NOMO-1 (cell line): ENCODE measurements around the gene TPPP.

Experiments used
- DNase-seq, 2 experiments: peaks; one replicate each; lab custom pipeline; 2025; ENCODE audit not compliant: unreplicated experiment in 2 of 2; lab: John Stamatoyannopoulos, UW

The TPPP gene

DNA sequence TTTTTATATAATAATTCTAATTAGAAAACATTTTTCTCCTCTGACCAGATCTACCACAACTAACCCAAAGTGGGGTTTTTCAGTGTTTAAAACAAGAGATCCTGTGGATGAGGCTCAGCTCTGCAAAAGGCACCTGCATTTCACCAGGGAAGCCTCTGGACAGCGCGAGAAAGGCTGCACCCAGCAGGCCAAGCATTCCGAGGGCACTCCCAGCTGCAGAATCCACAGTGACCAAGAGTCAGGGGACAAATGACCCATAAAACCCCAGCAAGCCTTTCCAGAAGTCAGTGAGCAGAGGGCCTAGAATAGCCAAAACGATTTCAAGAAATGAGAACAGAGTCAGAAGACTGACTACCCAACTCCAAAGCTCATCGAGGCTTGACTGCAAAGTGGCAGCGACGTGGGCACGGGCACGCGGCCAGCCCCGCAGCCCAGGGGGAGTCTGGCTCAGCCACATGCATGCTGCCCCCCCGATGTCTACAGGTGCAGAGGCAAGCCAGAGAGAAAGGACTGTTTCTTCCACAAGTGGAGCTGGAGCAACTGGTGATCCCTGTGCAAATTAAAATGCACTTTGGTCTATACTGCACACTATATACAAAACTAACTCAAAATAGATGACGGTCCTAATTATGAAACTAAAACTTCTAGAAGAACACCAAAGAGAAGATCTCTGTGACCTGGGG is 26.2 kb downstream of the TPPP start:
- no peak for DNase-seq

DNA sequence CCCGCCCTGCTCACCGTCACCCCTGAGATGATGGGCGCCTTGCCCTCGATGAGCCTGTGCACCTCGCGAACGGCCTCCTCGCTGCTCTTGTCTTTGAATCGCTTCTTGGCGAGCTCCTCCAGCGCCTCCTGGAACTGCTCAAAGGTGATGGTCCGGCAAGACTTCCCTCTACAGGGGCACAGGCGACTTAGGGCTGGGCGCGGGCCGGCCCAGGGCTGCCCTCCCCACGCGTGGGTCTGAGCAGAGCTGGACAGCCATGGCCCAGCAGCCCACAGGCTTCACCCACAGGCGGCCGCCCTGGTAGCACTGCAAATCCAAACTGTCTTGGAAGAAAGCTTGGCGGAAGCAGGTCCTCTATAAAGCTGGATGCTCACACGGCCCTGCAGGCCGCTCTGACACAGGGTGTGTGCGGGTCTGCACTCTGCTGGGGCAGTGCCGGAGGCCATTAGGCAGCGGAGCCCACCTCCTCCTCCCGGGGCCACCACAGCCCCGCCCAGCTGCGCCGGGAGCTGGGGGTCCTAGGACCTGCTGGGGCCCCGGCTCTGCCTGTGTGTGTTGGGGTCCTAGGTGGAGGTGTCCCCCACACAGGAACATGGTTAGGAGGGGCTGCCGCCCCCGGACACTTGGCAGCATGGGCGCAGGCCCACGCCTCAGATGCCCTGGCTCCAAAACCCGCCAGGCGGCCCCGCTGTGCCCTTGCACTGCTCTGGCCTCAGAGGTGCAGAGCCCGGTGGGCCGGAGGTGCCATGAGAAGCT is 27.0 kb downstream of the TPPP start:
- no peak for DNase-seq

DNA sequence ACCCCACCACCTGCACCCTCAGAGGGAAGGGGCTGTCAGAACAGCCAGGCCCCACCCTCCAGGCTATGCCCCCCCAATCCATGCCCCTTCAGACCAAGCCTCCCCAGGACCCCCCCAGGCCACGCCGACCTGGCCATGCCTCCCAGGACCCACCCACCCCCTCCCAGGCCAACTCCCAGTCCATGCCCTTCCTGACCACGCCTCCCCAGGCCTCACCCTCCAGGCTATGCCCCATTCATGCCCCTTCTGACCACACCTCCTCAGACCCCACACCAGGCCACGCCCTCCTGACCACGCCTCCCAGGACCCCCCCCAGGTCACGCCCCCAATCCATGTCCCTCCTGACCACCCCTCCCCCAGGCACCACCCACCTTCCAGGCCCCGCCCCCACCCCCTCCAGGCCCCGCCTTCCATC is 27.6 kb downstream of the TPPP start:
- DNase-seq, result no peak

DNA sequence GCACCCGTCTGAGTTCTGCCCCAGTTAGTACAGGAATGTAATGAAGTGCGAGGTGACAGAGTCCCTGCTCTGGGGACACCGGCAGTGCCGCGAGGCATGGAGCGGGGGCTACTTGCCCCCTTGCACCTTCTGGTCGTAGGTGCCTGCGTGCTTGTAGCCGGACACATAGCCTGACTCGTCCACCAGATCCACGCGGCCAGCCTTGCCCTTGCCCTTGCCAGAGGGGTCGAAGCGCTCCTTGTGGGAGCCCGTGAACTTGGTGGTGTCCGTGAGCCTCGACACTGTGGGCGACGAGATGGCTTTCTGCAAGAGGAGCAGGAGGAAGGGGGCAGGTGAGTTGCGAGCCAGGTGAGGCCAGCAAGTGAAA is 28.2 kb downstream of the TPPP start:
- DNase-seq, result no peak

DNA sequence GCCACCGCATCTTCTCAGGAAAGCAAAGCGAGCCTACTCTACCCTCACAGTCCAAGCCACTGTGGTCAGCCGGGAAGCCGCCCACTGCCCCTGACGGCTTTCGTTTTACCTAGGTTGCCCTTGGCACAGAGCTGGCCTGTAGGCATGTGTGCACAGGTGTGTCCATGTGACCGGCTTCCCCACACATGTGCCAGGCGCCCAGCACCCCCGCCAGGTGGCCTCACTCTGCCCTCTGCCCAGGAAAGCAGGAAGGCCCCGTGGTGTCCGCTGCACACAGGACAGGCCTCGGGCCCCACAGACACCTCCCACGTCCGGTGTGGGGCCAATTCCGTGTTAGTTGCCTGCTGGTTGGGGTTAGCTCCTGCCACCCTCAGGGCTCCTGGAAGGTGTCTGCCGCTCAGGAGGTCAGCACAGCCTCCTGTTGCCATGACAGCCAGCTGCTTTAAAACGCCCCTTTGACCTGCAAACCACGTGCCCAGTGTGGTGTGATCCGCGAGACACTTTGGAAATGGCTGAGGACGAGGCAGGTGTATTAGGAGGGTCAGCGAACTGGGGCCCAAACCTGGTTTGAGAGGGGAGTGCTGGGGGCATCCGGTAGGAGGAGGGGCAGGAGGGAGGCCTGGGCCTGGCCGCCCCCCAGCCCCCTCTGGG is 28.7 kb downstream of the TPPP start:
- DNase-seq, result no peak

DNA sequence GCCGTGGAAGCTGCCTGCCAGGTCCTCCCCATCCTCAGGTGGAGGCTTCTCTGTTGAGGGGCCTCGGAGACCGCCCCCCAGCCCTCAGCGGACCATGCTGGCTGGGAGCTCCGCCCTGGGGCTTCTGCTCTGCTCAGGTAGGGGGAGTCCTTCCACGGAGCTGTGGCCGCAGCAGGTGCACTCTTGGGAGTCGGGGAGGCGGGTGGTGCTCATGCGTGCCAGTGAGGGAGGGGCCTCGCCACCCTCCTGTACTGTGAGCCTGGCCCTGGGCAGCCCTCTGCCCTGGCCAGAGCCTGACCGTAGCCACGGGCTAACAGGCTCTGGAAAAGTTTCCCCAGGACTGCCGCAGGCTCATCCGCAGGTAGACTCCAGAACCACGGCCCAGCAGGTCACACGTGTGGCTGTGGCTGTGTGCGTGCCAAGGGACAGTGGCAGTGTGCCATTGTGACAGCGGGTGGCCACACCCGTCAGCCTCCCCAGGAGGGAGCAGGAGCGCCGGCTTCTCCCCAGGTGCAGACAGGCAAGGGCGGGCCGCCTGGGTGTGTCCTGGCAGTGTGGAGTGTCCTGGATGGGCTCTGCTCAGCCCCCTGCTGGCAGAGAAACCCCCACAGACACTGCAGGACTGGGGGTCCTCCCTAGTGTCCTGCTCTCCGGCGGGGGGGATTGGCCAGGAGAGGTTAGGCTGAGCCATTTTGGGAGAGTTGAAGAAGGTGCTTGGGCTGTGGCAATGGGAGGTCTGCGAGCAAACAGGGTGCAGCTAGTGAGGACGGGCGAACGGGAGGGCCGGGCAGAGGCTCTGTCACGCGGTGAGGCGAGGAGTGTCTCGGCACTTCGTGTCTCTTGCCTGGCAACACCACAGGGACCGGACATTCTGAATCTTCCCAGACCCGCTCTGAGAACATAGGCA is 29.5 kb downstream of the TPPP start:
- no peak for DNase-seq

DNA sequence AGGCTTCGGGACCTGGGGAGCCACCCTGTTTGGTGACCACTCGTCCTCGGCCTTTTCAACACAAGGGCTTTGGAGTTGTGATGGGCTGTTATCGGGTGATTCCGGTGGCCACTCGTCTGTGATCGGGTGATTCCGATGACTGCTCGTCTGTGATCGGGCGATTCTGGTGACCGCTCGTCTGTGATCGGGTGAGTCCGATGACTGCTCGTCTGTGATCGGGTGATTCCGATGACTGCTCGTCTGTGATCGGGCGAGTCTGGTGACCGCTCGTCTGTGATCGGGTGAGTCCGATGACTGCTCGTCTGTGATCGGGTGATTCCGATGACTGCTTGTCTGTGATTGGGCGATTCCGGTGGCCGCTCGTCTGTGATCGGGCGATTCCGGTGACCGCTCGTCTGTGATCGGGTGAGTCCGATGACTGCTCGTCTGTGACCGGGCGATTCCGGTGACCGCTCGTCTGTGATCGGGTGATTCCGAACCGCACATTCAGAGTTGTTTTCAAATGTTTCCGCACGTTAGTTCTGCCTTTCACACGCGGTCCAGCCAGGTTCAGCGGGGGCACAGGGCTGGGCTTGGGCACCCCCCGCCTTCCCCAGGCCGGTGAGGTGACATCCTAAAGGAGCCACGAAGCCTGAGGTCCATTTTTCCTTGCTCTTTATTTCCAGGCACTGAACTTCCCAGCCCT is 30.3 kb downstream of the TPPP start:
- no peak for DNase-seq

DNA sequence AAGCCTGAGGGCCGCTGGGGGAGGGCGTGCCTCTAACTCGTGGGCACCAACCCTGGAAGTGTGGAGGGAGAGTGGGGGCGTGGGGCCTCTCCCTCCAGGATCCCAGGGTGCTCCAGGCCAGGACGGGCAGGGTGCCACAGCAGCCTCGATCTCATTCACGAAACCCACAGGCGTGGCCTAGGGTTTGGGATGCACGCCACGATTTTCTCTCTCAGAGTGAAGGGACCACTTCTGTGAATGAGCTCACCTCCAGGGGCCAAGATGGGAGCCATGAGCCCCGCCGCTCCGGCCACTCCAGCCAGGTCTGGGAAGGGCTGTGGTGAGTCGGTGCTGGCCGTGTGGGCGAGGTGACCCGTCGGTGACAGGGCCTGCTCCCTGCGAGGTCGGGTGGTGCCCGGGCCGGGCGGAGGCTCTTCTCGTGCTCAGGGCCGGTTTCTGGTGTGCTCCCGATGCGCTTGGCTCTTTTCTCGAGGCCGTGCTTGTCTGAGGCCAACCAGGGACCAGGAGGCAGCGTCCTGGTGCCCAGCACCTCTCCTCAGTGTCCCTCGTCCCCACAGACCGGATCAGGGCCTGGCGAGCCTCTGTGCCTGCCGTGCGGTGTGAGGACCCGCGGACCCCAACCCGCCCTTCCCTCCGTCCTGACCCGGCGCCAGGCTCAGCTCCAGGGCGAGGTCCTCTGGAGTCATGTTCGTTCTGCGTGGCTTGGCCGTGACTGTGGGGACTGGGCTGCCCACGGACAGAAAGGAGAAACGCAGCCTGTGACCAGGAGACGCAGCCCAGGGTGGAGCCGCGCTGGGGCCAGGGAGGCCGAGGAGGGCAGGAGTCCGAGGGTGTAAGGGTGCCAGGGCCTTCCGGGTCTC is 31.0 kb downstream of the TPPP start:
- no peak for DNase-seq

DNA sequence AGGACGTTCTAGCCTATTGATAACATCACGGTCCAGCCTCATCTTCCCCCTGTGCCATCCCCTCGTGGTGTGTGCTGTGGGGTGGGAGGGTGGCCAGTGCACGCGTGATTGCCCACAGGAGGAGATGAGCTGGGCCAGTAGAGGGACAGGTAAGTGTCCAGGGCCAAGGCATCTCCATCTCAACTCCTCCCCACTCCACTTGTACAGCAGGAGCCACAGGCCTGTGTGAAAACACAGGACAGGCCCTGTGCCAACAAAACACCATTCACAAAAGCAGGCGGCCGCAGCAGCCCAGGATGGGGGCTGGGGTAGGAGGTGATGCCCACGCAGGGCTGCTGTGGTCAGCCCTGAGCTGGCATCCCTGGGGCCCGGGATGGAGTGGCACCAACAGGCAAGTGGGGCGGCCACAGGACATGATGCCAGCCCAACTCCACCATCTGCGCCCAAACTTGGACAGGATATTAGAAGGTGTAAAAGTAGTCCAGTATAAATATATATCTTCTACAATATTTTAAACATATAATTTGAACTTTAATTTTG is 32.6 kb downstream of the TPPP start:
- no peak for DNase-seq

DNA sequence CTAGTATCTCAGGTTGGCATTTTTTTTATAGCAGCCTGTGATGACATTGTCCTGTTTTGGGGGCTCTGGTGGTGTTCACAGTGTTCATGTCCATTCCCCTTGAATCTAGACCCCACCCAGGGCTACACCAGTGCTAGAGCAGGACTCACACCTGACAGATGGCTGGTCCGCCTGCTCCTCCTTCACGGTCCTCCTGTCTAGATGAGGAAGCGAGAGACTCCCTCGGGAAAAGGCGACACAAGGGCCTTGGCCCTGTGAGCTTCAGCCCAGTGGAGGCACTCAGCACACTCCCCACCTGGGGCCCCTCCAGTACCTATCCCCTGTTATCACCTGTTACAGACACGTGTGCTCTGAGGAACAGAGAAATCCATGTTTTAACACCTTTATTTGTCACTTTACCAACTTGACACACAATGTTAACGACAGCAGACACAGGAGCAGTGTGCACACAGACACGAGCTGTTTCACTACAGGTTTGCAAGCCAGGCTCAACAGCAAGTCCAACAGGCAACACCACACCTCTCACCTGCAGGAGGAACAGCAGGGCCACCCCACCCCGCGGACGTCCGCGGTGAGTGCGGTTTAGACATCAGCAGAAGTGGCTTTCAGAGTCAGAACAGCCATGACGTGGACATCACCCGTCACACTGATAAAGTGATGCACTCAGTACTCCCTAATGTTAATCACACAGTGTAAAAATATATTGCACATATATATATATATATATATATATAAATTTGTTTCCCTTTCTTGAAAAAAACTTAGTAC is 33.5 kb downstream of the TPPP start:
- DNase-seq, result no peak

DNA sequence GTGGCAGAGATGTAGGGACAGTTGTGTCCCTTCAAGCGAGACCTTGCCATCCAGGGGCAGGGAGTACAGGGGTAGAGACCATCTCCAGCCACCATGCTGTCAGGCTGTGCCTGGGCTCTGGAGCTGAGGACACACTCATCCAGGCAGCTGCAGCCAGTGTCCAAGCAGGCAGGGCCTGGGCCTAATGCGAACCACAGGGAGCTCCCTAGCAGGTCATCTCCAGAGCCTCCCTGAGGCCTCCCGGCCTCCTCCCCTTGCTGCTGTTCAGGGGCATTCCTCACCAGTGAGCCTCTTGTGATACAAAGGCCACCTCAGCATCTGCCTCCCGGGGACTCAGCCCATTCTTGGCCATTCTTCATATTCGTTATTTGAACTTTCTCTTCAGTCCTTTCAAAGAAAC is 35.0 kb downstream of the TPPP start:
- DNase-seq, result no peak

DNA sequence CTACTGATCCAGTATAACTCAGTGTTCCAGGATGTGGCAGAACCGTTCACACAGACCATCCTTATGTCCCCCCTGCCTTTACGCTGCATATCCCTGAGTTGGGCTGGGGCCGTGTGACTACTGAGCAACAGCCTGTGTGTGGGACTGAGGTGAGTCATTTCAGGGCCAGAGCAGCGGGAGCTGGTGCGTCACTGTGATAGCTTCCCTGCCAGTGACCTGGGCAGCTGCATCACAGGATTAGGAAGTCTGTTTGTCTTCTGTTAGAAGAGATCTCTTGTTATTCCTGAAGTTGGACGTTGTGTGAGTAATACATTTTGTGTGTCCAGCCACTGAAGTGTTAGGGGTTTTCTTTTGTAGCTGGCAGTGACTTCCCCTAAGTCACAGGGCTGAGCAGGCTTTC is 35.6 kb downstream of the TPPP start:
- no peak for DNase-seq

DNA sequence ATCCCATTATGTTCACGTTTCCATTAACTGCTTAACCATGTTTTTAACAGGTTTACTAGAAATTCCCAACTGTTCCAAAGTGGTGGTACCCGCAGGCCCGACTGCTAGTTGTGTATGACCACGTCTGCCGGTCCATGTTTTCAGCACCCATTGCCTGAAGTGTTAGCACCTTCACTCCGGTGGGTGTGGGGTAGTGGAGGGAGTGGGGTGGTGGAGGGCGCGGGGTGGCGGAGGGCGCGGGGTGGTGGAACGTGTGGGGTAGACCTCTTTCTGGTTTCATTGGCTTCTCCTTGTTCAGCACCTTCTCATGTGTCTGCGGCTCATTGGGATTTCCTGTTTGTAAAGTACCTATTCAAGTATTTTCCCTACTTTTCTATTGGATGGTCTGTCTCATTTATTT is 37.7 kb downstream of the TPPP start:
- no peak for DNase-seq

DNA sequence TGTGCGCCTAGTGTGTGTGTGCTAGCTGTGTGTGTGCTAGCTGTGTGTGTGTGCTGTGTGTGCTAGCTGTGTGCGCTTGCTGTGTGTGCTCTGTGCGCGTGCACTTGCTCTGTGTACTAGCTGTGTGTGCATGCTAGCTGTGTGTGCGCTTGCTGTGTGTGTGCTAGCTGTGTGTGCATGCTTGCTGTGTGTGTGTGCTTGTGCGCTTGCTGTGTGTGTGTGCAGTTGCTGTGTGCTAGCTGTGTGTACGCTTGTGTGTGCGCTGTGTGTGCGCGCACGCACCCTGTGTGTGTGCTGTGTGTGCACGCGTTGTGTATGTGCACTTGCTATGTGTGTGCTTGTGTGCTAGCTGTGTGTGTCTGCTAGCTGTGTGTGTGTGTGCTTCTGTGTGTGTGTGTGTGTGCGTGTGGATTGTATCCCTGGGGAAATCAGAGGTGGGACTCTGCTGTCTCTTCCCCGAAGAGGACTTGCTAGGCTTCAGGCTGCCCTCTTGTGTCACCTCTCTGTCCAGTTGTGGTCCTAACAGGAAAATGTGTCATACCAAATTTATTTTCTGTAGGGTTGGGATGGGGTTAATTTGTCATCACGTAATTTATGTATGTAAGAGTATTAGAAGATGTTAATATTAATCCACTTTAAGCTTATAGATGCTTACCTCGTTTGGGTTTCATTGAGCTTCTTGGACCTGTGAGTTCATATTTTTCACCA is 38.9 kb downstream of the TPPP start:
- no peak for DNase-seq

DNA sequence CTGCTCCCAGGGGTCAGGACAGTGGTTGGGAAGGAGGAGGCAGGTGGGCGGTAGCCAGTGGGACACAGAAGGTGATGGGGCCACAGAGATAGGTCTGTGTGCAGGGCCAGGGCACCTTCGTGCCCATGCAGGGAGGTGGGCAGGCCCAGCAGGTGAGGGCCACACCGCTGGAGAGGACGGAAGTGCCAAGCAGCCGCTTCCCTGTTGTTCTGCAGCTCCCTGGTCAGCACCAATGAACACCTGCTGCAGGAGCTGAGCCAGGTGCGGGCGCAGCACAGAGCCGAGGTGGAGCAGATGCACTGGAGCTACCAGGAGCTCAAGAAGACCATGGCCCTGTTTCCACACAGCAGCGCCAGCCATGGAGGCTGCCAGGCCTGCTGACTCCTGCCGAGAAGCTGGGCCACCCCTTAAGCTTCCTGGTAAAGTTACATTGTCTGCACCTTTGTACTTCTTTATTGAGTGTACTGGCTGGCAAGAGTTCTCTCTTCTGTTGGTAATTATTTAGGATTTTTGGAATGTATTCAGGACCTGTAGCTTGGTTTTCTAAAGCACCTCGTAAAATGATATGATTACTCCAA is 40.3 kb downstream of the TPPP start:
- no peak for DNase-seq

DNA sequence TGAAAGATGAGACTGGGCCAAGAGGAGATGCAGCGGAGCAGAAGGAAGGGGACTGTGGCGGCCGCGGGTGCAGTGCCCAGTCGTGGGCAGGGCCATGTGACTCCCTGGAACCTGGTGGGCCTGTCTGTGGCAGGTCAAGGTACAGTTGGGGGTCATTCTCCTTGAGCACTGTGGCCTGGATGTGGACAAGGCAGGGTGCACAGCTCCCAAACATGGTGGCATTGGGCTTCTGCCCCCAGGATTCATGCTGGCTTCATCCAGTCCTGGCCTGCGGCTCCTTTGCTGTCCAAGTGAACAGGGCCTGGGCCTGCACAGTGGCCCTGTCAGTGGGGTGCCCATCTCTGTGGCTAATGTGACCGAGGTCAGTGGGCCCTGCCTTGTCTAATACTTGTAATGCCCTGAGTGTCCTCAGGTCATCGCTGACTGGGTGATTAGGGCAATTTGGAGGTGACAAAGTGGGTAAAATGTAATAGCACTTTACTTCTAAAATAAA is 41.1 kb downstream of the TPPP start:
- no peak for DNase-seq

DNA sequence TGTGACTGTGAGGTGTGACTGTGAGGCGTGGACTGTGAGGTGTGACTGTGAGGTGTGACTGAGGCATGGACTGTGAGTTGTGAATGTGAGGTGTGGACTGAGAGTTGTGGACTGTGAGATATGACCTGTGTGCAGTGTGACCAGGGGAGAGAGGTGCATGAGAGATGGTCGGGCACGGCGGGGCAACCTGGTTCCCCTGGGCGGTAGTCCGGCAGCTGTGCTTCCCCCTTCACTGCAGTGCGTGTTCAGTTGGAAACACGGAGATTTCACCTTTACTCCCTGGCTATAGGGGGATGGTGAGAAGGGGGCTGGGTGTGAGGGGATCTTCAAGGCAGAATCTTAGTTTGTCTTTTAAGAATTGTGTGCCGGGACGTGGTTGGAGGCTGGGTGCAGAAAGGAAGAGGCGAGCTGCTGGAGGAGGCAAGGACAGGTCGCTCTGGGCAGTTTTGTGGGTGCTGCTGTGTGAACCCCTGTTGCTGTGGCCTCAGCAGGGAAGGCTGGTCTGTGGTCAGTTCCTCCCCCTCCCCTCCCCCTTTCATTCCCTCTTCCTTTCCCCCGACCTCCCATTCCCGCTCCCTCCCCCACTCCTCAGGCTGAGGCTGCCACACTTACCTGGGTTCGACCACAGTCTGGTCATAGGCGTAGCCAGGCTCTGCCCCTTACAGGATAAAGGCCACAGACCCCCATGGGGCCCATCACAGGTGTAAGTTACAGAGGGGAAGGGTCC is 41.7 kb downstream of the TPPP start:
- DNase-seq, result no peak
